ENCODE measurements around the gene ZBTB20. TPM values are rescaled to one million over a fixed set of nuclear protein-coding genes. Genes with fewer than 3 reads are reported as not detected.

The ZBTB20 gene
- total RNA-seq, 1 experiment from 2014 or later = 1.6 TPM

DNA sequence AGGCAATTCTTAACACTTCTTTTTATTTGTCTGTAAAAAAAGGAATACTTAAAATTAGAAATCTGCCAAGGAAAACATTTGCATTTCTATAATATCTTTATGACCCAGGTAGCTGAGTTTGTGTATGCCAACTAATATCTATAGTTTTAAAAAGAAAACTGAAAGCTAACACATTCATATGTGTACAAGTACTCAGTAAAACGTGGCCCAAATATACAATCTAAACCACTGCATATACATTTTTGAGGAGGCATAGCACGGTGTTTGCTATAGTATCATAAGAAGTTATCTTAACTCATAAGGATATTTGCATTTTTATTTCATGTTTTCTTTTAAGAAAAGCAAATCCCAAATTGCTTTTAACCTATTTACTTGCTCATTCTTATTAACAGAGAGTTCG, 172.7 kb downstream of the ZBTB20 start:
- no peak overlapping the region for H2AFZ ChIP-seq (ENCODE audit: low read length)
- no peak overlapping the region for H3K9ac ChIP-seq (ENCODE audit: low read length)
- no peak overlapping the region for H3K4me3 ChIP-seq (ENCODE audit: low read length)
- no peak overlapping the region for H3K4me2 ChIP-seq (ENCODE audit: low read depth, low read length, poor library complexity, severe bottlenecking)
- no peaks in the 10 kb centered on the region for H3K9me3 ChIP-seq (ENCODE audit: low read length)
- no peaks in the 10 kb centered on the region for H3K9me2 ChIP-seq (replicated peaks; ENCODE audit: insufficient read depth, low read length)
- H4K20me1 ChIP-seq (ENCODE audit: insufficient read depth, low read depth, low read length) = no peaks in the 10 kb centered on the region
- H3K4me1 ChIP-seq (ENCODE audit: low read length) = no peaks in the 10 kb centered on the region
- no peaks in the 10 kb centered on the region for H3K36me3 ChIP-seq (ENCODE audit: insufficient read depth, low read length)
- no peaks in the 10 kb centered on the region for H3K79me2 ChIP-seq (ENCODE audit: low read length)
- DNase-seq = no peak
- H3K27me3 ChIP-seq (ENCODE audit: low read length) = no peaks in the 10 kb centered on the region
- no peak overlapping the region for H3K27ac ChIP-seq (ENCODE audit: low read length)

DNA sequence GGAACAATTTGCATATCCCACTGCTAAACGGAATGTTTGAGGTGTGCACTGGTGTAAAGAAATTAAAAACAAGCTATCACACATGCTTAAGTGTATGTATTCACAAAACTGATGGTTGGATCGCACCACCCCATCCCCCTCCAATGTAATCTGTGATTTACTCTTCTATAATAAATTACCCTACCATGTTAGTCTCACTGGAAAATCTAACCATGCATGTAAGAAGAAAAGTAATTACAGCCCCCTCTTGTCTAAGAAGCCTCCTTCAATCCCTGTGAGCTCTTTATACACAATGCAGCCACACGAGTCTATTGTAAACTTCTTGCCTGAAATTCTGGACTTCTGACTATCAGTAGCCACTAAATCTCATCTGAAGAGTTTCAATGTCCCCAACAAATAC, 173.6 kb downstream of the ZBTB20 start:
- Histone ChIP-seq H3K79me2 (ENCODE audit: low read length) (no peaks in the 10 kb centered on the region), H3K27ac (ENCODE audit: low read length) (no peak overlapping the region), H3K9me2 (replicated peaks; ENCODE audit: insufficient read depth, low read length) (no peaks in the 10 kb centered on the region), H3K27me3 (ENCODE audit: low read length) (no peaks in the 10 kb centered on the region), H3K4me2 (ENCODE audit: low read depth, low read length, poor library complexity, severe bottlenecking) (no peak overlapping the region), H3K36me3 (ENCODE audit: insufficient read depth, low read length) (no peaks in the 10 kb centered on the region), H3K9me3 (ENCODE audit: low read length) (no peaks in the 10 kb centered on the region), H2AFZ (ENCODE audit: low read length) (no peak overlapping the region), H3K4me3 (ENCODE audit: low read length) (no peak overlapping the region), H3K4me1 (ENCODE audit: low read length) (no peaks in the 10 kb centered on the region), H4K20me1 (ENCODE audit: insufficient read depth, low read depth, low read length) (no peaks in the 10 kb centered on the region), H3K9ac (ENCODE audit: low read length) (no peak overlapping the region)
- no peak for DNase-seq

DNA sequence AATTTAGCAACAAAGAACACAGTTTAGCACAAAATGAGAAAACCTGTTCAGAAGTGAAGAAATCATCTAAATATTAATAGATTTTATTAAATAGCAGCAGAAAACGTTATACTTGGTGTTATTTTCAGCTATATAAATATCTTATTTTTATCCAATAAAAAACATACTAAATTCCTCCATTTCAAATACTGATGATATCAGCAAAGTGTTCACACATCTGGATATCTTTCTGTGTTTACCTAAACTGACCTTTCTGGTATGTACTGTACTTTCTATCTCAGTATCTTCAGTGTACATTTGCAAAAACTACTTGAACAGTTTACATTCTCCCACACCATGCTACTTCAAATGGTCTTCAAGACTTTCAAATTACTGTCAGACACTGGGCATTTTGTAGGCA, 179.9 kb downstream of the ZBTB20 start:
- no peaks in the 10 kb centered on the region for H3K27me3 ChIP-seq (ENCODE audit: low read length)

DNA sequence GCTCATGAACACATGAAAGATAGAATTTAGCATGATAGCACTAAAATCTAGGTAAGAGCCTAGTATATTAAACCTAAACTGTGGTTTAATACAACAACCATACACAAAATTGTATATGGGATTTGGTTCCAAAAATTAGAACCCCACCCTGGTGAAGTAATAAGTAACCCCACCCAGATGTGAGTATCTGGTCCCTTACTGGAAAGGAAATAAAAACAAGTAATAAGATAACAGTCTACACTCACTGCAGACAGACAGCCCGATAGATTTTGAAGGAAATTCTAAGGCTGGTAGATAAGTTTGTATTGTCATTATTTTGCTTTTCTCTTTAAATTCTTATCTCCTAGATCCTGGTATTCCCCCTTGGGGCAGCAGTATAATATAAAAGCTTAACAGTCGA, 184.9 kb downstream of the ZBTB20 start:
- Histone ChIP-seq H3K27me3 (ENCODE audit: low read length) (no peaks in the 10 kb centered on the region), H3K4me2 (ENCODE audit: low read depth, low read length, poor library complexity, severe bottlenecking) (no peak overlapping the region), H3K4me3 (ENCODE audit: low read length) (no peak overlapping the region), H3K4me1 (ENCODE audit: low read length) (no peaks in the 10 kb centered on the region), H3K79me2 (ENCODE audit: low read length) (no peaks in the 10 kb centered on the region), H3K9ac (ENCODE audit: low read length) (no peak overlapping the region), H4K20me1 (ENCODE audit: insufficient read depth, low read depth, low read length) (no peaks in the 10 kb centered on the region), H3K9me2 (replicated peaks; ENCODE audit: insufficient read depth, low read length) (no peaks in the 10 kb centered on the region), H3K36me3 (ENCODE audit: insufficient read depth, low read length) (no peaks in the 10 kb centered on the region), H2AFZ (ENCODE audit: low read length) (no peak overlapping the region), H3K9me3 (ENCODE audit: low read length) (no peaks in the 10 kb centered on the region), H3K27ac (ENCODE audit: low read length) (no peak overlapping the region)
- no peak for DNase-seq

More for the DNA sequence above, 179.9 kb downstream of the ZBTB20 start:
- Histone ChIP-seq H3K4me3 (ENCODE audit: low read length) (no peak overlapping the region), H4K20me1 (ENCODE audit: insufficient read depth, low read depth, low read length) (no peaks in the 10 kb centered on the region), H3K9me2 (replicated peaks; ENCODE audit: insufficient read depth, low read length) (no peaks in the 10 kb centered on the region), H3K36me3 (ENCODE audit: insufficient read depth, low read length) (no peaks in the 10 kb centered on the region), H3K9ac (ENCODE audit: low read length) (no peak overlapping the region), H3K9me3 (ENCODE audit: low read length) (no peaks in the 10 kb centered on the region), H3K79me2 (ENCODE audit: low read length) (no peaks in the 10 kb centered on the region), H3K27ac (ENCODE audit: low read length) (no peak overlapping the region), H3K4me2 (ENCODE audit: low read depth, low read length, poor library complexity, severe bottlenecking) (no peak overlapping the region), H3K4me1 (ENCODE audit: low read length) (no peaks in the 10 kb centered on the region), H2AFZ (ENCODE audit: low read length) (no peak overlapping the region)
- no peak for DNase-seq

DNA sequence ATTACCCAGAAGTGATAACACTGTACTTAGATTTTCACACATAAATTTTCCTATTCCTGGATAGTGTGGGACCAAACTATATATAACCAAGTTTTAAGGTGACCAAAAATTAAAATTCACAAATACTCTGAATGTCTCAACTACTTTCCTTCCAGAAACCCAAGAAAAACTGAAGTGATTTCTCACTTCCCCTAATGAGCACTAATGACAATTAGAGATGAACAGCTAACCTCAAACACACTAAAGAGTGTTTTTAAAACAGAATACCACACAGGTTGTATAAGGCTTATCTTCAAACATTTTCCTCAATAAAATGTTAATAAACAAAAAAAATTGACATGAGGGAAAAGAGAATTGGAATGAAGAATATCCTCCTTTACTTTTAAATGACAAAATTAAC, 188.2 kb downstream of the ZBTB20 start:
- Histone ChIP-seq H3K4me2 (ENCODE audit: low read depth, low read length, poor library complexity, severe bottlenecking) (no peak overlapping the region), H3K79me2 (ENCODE audit: low read length) (no peaks in the 10 kb centered on the region)
- DNase-seq = no peak

DNA sequence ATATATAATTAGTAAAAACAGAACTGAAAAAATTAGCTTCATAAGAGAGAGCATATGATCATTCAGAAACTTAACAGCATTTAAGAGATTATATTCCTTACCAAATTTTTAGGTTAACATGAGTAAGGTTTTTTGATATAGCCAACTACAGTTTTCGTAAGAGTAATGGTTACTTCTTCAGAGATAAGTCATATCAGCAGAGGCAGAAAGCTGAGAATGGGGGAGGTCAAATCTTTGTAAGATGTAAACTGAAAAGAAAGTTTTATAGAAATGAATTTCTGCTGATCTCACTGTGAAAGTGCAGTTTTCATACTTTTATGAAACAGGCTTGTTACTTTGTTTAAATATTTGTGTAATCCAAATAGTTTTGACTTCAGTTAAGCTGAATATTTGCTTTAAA, 193.3 kb downstream of the ZBTB20 start:
- no peaks in the 10 kb centered on the region for H3K79me2 ChIP-seq (ENCODE audit: low read length)
- no peak overlapping the region for H3K4me3 ChIP-seq (ENCODE audit: low read length)
- H3K9me3 ChIP-seq (ENCODE audit: low read length) = peaks cover 9% of the 10 kb centered on the region; the same call in 1 of the 2 replicates
- no peaks in the 10 kb centered on the region for H3K36me3 ChIP-seq (ENCODE audit: insufficient read depth, low read length)
- H3K9me2 ChIP-seq (replicated peaks; ENCODE audit: insufficient read depth, low read length) = 0 out of 2 replicates have a peak, but pooled peaks cover 4% of the 10 kb centered on the region
- H3K4me2 ChIP-seq (ENCODE audit: low read depth, low read length, poor library complexity, severe bottlenecking) = no peak overlapping the region
- H4K20me1 ChIP-seq (ENCODE audit: insufficient read depth, low read depth, low read length) = no peaks in the 10 kb centered on the region
- no peak overlapping the region for H3K27ac ChIP-seq (ENCODE audit: low read length)
- H3K27me3 ChIP-seq (ENCODE audit: low read length) = no peaks in the 10 kb centered on the region
- no peak overlapping the region for H3K9ac ChIP-seq (ENCODE audit: low read length)
- no peak for DNase-seq
- H3K4me1 ChIP-seq (ENCODE audit: low read length) = no peaks in the 10 kb centered on the region
- no peak overlapping the region for H2AFZ ChIP-seq (ENCODE audit: low read length)

More for the DNA sequence above, 188.2 kb downstream of the ZBTB20 start:
- Histone ChIP-seq H4K20me1 (ENCODE audit: insufficient read depth, low read depth, low read length) (no peaks in the 10 kb centered on the region), H3K27me3 (ENCODE audit: low read length) (no peaks in the 10 kb centered on the region), H3K9ac (ENCODE audit: low read length) (no peak overlapping the region), H2AFZ (ENCODE audit: low read length) (no peak overlapping the region), H3K9me3 (ENCODE audit: low read length) (no peaks in the 10 kb centered on the region), H3K9me2 (replicated peaks; ENCODE audit: insufficient read depth, low read length) (no peaks in the 10 kb centered on the region), H3K27ac (ENCODE audit: low read length) (no peak overlapping the region), H3K36me3 (ENCODE audit: insufficient read depth, low read length) (no peaks in the 10 kb centered on the region), H3K4me1 (ENCODE audit: low read length) (no peaks in the 10 kb centered on the region), H3K4me3 (ENCODE audit: low read length) (no peak overlapping the region)

DNA sequence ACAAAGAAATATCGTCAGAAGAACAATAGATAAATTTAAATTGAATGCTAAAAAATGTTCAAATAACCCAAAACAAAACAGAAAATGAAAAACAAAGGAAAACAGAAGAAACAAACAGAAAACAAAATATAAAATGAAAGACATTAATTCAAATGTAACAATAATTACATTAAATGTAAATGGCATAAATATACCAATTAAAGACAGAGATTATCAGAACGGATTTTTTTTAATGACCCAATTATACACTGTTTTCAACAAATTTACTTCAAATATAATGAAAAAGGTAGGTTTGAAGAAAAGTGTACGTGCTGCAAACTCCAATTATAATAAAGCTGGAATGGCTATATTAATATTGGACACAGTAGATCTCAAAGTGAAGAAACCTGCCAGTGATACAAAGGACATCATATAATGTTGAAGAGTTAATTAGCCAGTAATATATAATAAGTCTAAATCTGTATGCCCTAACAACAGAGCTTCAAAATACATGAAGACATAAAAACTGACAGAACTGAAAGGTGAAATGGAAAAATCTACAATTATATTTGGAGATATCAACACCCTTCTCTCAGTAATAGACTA, 193.8 kb downstream of the ZBTB20 start:
- no peak for DNase-seq

DNA sequence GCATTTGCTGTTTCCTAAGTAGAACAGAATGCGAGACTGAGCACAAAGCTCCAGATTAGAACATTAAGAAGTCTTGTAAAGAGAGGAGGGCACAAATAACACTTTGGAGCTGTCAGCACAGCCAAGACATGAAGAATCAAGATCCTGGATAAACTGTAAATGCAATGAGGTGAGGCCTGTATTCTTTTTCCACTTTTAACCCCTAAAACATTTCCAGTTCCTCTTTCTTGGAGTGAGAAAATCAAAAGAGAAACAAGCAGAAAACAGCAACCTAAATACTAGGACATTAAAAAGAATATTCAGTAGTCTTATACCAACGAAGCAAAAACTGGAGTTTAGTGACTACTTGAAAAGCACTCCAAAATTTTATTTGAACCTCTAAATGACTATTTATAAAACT, 204.3 kb downstream of the ZBTB20 start:
- H3K27ac ChIP-seq (ENCODE audit: low read length) = no peak overlapping the region
- H3K9me3 ChIP-seq (ENCODE audit: low read length) = no peaks in the 10 kb centered on the region
- H4K20me1 ChIP-seq (ENCODE audit: insufficient read depth, low read depth, low read length) = no peaks in the 10 kb centered on the region
- no peaks in the 10 kb centered on the region for H3K27me3 ChIP-seq (ENCODE audit: low read length)
- H2AFZ ChIP-seq (ENCODE audit: low read length) = no peak overlapping the region
- H3K4me2 ChIP-seq (ENCODE audit: low read depth, low read length, poor library complexity, severe bottlenecking) = no peak overlapping the region
- no peaks in the 10 kb centered on the region for H3K36me3 ChIP-seq (ENCODE audit: insufficient read depth, low read length)
- no peak for DNase-seq
- no peaks in the 10 kb centered on the region for H3K4me1 ChIP-seq (ENCODE audit: low read length)
- H3K9me2 ChIP-seq (replicated peaks; ENCODE audit: insufficient read depth, low read length) = no peaks in the 10 kb centered on the region
- no peaks in the 10 kb centered on the region for H3K79me2 ChIP-seq (ENCODE audit: low read length)
- no peak overlapping the region for H3K9ac ChIP-seq (ENCODE audit: low read length)
- H3K4me3 ChIP-seq (ENCODE audit: low read length) = no peak overlapping the region

More for the DNA sequence above, 193.8 kb downstream of the ZBTB20 start:
- no peak overlapping the region for H3K27ac ChIP-seq (ENCODE audit: low read length)
- no peaks in the 10 kb centered on the region for H3K27me3 ChIP-seq (ENCODE audit: low read length)
- H3K9me2 ChIP-seq (replicated peaks; ENCODE audit: insufficient read depth, low read length) = 0 out of 2 replicates have a peak, but pooled peaks cover 4% of the 10 kb centered on the region
- H3K9ac ChIP-seq (ENCODE audit: low read length) = no peak overlapping the region
- no peaks in the 10 kb centered on the region for H4K20me1 ChIP-seq (ENCODE audit: insufficient read depth, low read depth, low read length)
- no peaks in the 10 kb centered on the region for H3K36me3 ChIP-seq (ENCODE audit: insufficient read depth, low read length)
- H2AFZ ChIP-seq (ENCODE audit: low read length) = no peak overlapping the region
- H3K79me2 ChIP-seq (ENCODE audit: low read length) = no peaks in the 10 kb centered on the region
- no peak overlapping the region for H3K4me2 ChIP-seq (ENCODE audit: low read depth, low read length, poor library complexity, severe bottlenecking)
- H3K4me3 ChIP-seq (ENCODE audit: low read length) = no peak overlapping the region
- H3K9me3 ChIP-seq (ENCODE audit: low read length) = peaks cover 9% of the 10 kb centered on the region; the same call in 1 of the 2 replicates
- H3K4me1 ChIP-seq (ENCODE audit: low read length) = no peaks in the 10 kb centered on the region

Data from Karpas-422 (cell line).